C1 segment of cervical spinal cord (tissue), 14 donors: ENCODE results near the gene TMIE.

ENCODE experiments used
- DNase-seq, 14 donors: peaks; one replicate each; lab custom pipeline; 2025; lab: John Stamatoyannopoulos, UW

The TMIE gene

GRCh38 chr3:46707601-46708011 is 6.4 kb downstream of the TMIE start:
- DNase-seq = no peak

- DNase-seq = no peak
Measured at GRCh38 chr3:46708401-46709156, 7.4 kb downstream of the TMIE start.

- DNase-seq = no peak
Measured at GRCh38 chr3:46709157-46709654, 8.0 kb downstream of the TMIE start.

- DNase-seq = no peak
Measured at GRCh38 chr3:46709721-46710120, 8.5 kb downstream of the TMIE start.

- DNase-seq = no peak
Measured at GRCh38 chr3:46710229-46710628, 9.0 kb downstream of the TMIE start.

GRCh38 chr3:46710671-46711295 is 9.6 kb downstream of the TMIE start:
- peak in 1 of 14 donors; percentile 51 for DNase-seq

- no peak for DNase-seq
Measured at GRCh38 chr3:46711305-46711704, 10.1 kb downstream of the TMIE start.

GRCh38 chr3:46711760-46712159 is 10.6 kb downstream of the TMIE start:
- DNase-seq = no peak

- DNase-seq = no peak
Measured at GRCh38 chr3:46712191-46713049, 11.2 kb downstream of the TMIE start.

GRCh38 chr3:46713050-46713897 is 12.1 kb downstream of the TMIE start:
- DNase-seq = no peak

- DNase-seq = no peak
Measured at GRCh38 chr3:46713898-46714552, 12.8 kb downstream of the TMIE start.

- no peak for DNase-seq
Measured at GRCh38 chr3:46714728-46715506, 13.7 kb downstream of the TMIE start.

- DNase-seq = no peak
Measured at GRCh38 chr3:46715507-46716175, 14.4 kb downstream of the TMIE start.

- DNase-seq = no peak
Measured at GRCh38 chr3:46716461-46717441, 15.6 kb downstream of the TMIE start.

- no peak for DNase-seq
Measured at GRCh38 chr3:46717447-46718231, 16.4 kb downstream of the TMIE start, which contains the start of gene PRSS50. PRSS50 (minus strand) TSS chr3:46717869; CDS start chr3:46717824, 45 bp downstream.

- DNase-seq = no peak
Measured at GRCh38 chr3:46719044-46719565, 17.9 kb downstream of the TMIE start.

GRCh38 chr3:46719735-46720271 is 18.6 kb downstream of the TMIE start:
- no peak for DNase-seq
